IPS-11a (cell line): ENCODE results near the gene HGS.

ENCODE experiments used
- H3K4me3 ChIP-seq: one replicate; pipeline ENCODE4 v1.5.1; 2013; ENCODE audit warnings: low read depth, low read length, control low read depth

The HGS gene

GRCh38 chr17:81683208-81683583, 615 bp upstream of the HGS start:
- H3K4me3 ChIP-seq = peak overlapping the region; percentile 87

DNA sequence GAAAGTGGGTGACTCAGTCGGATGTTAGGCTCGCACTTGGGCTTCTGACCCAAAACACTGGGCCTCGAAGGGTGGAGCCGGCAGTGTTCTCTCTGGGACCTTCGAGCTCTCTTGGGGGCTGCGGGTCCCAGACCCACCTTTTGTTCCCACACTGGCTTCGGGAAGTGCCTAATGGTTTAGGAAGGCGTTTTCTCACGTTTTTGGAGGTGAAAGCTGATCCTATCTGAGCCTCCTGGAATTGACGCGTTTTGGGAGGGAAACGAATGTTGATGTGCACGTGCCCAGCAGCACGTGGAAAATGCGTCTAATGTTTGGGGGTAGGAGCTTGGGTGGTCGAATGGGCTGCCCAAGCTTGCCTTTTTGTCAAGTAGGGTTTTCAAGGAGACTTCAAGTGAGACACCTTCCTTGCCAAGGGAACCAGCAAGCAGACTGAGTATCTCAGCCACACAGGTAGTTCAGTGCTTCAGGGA, 666 bp downstream of the HGS start:
- peak overlapping the region; percentile 72 for H3K4me3 ChIP-seq

- no peak overlapping the region for H3K4me3 ChIP-seq
Measured at GRCh38 chr17:81685108-81685507, 1.3 kb downstream of the HGS start.

- no peak overlapping the region for H3K4me3 ChIP-seq
Measured at GRCh38 chr17:81686614-81687013, 2.8 kb downstream of the HGS start.

DNA sequence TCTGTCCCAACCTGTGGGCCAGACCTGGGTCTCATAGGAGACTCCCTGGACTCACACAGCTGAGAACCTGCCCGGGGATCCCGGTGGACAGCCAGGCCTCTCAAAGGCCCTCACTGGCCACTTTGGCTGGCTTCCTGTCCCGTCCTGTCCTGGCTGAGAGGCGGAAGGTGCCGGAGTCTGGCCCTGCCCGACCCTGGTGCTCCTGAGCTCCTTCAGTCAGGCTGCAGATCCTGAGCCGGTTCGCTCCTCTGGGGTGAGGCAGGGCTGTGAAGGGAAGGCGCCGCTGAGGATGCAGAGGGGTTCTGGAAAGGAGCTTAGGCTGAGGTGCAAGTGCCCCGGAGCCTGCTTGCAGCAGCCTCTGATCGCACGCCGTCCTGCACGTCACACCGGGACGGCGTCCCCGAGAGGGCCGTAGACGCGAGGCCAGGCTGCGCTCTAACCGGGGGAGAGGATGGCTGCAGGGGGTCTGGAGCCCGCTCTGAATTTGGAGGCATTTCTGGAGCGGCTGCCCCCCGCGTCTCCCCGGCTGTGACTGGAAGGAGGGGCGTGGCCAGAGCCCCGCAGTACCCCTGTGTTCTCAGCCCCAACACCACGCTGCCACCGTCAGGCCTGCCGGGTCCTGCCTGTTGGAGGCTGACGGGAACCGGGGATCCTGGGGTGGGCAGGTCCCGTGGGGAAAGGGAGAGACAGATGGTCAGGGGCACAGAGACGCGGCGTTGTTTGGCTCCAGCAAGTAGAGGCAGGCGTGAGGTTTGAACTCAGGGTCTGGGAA, 4.1 kb downstream of the HGS start:
- H3K4me3 ChIP-seq = no peak overlapping the region

DNA sequence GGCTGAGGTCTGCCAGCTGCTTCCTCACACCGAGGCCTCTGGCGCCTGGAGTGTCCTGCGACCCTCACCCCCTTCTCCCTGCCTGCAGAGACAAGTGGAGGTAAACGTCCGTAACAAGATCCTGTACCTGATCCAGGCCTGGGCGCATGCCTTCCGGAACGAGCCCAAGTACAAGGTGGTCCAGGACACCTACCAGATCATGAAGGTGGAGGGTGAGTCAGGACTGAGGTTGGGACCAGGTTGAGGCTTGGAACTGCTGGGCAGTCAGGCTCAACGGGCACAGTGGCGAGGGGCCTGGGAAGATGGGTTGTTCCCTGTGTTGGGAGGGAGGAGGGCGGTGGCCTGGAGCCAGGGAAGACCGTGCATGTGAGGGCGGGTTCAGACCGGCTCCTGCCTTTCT, 4.8 kb downstream of the HGS start:
- no peak overlapping the region for H3K4me3 ChIP-seq

GRCh38 chr17:81690066-81690465, 6.3 kb downstream of the HGS start:
- H3K4me3 ChIP-seq = no peak overlapping the region

GRCh38 chr17:81690549-81690948, 6.7 kb downstream of the HGS start:
- H3K4me3 ChIP-seq = no peak overlapping the region

- no peak overlapping the region for H3K4me3 ChIP-seq
Measured at GRCh38 chr17:81691196-81691595, 7.4 kb downstream of the HGS start.

DNA sequence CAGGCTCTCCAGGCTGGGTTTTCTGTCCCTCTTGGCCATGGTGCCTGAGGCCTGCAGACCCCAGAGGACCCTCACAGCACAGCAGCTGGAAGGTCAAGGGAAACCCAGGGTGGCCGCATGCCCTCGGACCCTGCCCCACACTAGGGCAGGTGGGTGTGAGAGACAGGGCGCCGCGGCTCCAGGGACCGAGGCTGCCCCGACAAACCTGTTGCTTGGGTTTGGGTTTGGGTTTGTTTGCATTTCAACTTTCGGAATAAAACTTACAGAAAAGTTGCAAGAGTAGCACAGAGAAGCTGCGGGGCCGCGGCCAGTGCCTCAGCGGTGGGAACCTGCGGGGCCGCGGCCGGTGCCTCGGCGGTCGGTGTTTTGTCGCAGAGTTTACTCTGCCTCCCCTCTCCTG, 7.8 kb downstream of the HGS start:
- H3K4me3 ChIP-seq = no peak overlapping the region

- no peak overlapping the region for H3K4me3 ChIP-seq
Measured at GRCh38 chr17:81693509-81694210, 9.8 kb downstream of the HGS start.

GRCh38 chr17:81694810-81695209, 11.0 kb downstream of the HGS start:
- H3K4me3 ChIP-seq = no peak overlapping the region

DNA sequence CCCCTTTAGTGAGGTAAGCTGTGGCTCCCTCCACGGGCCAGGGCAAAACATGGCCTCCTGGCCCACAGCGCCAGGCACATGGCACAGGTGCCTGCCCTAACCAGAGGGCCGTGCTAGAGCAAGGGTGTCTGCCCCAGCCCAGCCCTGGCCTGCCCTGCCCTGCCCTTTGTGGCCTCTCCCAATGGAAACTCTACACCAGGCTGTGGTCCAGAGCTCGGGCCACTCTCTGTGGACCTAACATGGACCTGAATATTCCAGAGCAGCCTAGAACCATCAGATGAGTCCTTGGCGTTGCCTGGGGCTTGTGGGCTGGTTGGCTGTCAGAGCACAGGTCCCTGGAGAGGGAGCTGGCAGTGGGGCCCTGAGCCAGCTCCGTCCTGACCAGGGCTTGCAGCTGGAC, 11.4 kb downstream of the HGS start:
- H3K4me3 ChIP-seq = no peak overlapping the region

DNA sequence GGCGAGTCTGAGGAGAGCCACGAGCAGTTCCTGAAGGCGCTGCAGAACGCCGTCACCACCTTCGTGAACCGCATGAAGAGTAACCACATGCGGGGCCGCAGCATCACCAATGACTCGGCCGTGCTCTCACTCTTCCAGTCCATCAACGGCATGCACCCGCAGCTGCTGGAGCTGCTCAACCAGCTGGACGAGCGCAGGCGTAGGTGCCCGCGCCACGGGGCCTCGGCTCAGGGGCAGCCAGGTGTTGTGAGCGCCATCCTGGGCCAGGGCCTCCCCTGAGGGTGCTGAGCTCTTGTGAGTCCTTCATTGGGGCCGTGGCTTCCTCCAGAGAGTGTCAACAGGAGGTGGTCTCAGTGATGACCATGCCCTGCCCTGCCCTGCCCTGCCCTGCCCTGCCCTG, 12.0 kb downstream of the HGS start:
- no peak overlapping the region for H3K4me3 ChIP-seq

- H3K4me3 ChIP-seq = no peak overlapping the region
Measured at GRCh38 chr17:81696218-81696941, 12.6 kb downstream of the HGS start.

DNA sequence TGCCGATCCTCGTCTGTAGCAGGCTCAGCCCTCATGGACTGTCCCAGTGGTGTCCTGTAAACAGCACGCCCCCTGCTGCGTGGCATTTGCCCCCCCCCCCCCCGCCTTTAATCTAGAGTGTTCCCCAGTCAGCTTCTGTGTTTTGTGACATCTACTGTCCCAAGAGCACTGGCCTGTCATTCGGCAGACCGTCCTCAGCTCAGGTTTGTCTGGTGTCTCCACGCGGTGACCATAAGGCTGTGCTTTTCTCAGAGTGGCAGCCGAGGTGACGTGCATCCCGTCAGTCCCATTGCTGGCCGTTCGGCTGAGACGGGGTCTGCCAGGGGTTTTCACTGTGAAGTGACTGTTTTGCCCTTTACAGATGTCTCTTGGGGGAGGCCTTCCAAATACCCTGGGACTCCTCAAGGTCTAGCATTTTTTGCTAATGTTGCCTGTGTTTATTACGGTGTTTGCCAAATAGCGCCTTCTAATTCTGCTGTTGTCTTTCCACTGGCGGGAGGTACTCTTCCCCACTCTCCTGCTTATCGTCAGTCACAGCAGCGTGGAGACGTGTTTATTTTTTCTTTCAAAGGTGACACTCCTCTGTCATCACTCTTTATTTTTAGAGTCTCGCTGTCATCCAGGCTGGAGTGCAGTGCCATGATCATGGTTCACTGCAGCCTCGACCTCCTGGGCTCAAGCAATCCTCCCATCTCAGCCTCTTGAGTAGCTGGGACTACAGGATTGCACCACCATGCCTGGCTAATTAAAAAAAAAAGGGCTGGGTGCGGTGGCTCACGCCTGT, 13.6 kb downstream of the HGS start:
- no peak overlapping the region for H3K4me3 ChIP-seq

DNA sequence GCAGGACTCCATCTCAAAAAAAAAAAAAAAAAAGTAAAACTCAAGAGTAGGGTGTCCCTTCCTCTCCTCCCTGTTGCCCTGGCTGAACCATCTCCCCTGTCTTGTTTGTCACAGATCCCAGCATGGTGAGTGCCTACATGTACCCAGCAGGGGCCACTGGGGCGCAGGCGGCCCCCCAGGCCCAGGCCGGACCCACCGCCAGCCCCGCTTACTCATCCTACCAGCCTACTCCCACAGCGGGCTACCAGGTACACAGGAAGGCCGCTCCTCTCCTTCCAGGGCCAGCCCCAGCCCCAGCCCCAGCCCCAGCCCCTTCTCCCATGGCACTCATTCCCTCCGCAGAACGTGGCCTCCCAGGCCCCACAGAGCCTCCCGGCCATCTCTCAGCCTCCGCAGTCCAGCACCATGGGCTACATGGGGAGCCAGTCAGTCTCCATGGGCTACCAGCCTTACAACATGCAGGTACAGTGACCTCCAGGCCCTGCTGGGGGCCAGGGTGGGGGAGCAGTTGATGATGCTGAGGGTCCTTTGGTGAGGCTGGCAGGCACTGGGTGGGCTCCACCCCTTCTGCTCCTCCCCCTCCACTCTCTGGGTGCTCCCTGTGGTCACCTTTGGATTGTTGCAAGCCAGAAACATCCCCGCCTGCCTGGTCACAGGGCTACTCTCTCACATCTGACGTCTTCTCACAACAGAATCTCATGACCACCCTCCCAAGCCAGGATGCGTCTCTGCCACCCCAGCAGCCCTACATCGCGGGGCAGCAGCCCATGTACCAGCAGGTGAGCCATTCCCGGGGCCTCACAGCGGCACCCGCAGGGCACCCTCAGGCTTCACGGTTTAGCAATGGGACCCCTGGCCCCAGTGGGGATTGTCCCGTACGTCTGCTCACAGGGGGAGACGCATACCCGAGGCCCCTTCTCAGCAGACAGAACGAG, 16.8 kb downstream of the HGS start:
- H3K4me3 ChIP-seq = no peak overlapping the region

DNA sequence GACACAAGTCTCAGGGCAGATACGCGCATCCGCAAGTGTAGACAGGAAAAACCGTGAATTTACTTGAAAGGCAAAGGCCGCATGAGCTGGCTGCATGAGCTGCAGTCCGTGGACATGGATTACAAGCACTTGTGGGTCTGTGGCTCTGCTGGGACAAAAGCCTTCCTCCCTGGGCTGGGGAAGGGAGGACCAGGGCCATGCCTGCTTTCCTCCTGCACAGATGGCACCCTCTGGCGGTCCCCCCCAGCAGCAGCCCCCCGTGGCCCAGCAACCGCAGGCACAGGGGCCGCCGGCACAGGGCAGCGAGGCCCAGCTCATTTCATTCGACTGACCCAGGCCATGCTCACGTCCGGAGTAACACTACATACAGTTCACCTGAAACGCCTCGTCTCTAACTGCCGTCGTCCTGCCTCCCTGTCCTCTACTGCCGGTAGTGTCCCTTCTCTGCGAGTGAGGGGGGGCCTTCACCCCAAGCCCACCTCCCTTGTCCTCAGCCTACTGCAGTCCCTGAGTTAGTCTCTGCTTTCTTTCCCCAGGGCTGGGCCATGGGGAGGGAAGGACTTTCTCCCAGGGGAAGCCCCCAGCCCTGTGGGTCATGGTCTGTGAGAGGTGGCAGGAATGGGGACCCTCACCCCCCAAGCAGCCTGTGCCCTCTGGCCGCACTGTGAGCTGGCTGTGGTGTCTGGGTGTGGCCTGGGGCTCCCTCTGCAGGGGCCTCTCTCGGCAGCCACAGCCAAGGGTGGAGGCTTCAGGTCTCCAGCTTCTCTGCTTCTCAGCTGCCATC, 17.7 kb downstream of the HGS start:
- H3K4me3 ChIP-seq = no peak overlapping the region
